ENCODE results near the gene ZFP30. TPM values are rescaled to one million over a fixed set of nuclear protein-coding genes. Genes with fewer than 3 reads are reported as not detected.

Gene ZFP30
- total and polyA plus RNA-seq, 10 of the 15 experiments (the other 5 are each of a cell fraction or from before 2014, with no cell fraction given) = 1.4 to 12.8 (median 5.7) TPM

- peak; percentile 96 for TF ChIP-seq PKNOX1 (IDR thresholded peaks at IDR 0.05)
- peak; percentile 65 for TF ChIP-seq BRCA1 (IDR thresholded peaks at IDR 0.05; ENCODE audit: low read depth, low read length)
- no peak for TF ChIP-seq SP1 (IDR thresholded peaks at IDR 0.05; ENCODE audit: low read depth, low read length)
- TF ChIP-seq WRNIP1 (IDR thresholded peaks at IDR 0.05; ENCODE audit: borderline replicate concordance, low read depth, low read length) = no peak
- TF ChIP-seq E2F4 (IDR thresholded peaks at IDR 0.05; ENCODE audit: low read depth, low read length) = no peak
- peak; percentile 58 for TF ChIP-seq EED (IDR thresholded peaks at IDR 0.05; ENCODE audit: low read depth)
- no peak for TF ChIP-seq SPI1 (IDR thresholded peaks at IDR 0.05; ENCODE audit: borderline replicate concordance, insufficient read depth, low read depth, low read length)
- TF ChIP-seq MEF2B (IDR thresholded peaks at IDR 0.05; ENCODE audit: partially characterized antibody, poor library complexity, severe bottlenecking) = peak; percentile 25
- TF ChIP-seq SRF (IDR thresholded peaks at IDR 0.05; ENCODE audit: low read depth in 2 of 2, low read length in 2 of 2) = no peak
- TF ChIP-seq RAD51 (IDR thresholded peaks at IDR 0.05) = no peak
- no peak for TF ChIP-seq CBX3 (IDR thresholded peaks at IDR 0.05; ENCODE audit: borderline replicate concordance, low read depth)
- TF ChIP-seq IRF3 (IDR thresholded peaks at IDR 0.05) = no peak
- no peak for TF ChIP-seq RAD21 (IDR thresholded peaks at IDR 0.05; ENCODE audit: insufficient read depth, low read depth, low read length)
- TF ChIP-seq SREBF2 (IDR thresholded peaks at IDR 0.05; ENCODE audit: low read length) = no peak
- TF ChIP-seq IKZF1 (conservative IDR thresholded peaks at IDR 0.05) = peak; percentile 81; the same call in 1 of the 2 replicates
- TF ChIP-seq GABPA (IDR thresholded peaks at IDR 0.05; ENCODE audit: low read depth) = no peak
- 0 out of 4 replicates have a peak, but pooled peaks of 1 of the 2 experiments have one; percentile 25 for TF ChIP-seq EP300 (IDR thresholded peaks at IDR 0.05; ENCODE audit: borderline replicate concordance in 1 of 2, control insufficient read depth in 1 of 2, low read depth in 2 of 2, low read length in 2 of 2)
- TF ChIP-seq ZNF687 (IDR thresholded peaks at IDR 0.05) = peak; percentile 23; the same call in 1 of the 2 replicates
- TF ChIP-seq ZNF384 (IDR thresholded peaks at IDR 0.05; ENCODE audit: borderline replicate concordance, low read depth, low read length) = no peak
- no peak for TF ChIP-seq FOXM1 (IDR thresholded peaks at IDR 0.05; ENCODE audit: low read depth, low read length)
- no peak for TF ChIP-seq RFX5 (IDR thresholded peaks at IDR 0.05; ENCODE audit: low read depth, low read length)
- 0 out of 2 replicates have a peak, but pooled peaks have one; percentile 39 for TF ChIP-seq MXI1 (IDR thresholded peaks at IDR 0.05; ENCODE audit: low read depth, low read length)
- TF ChIP-seq NFIC (IDR thresholded peaks at IDR 0.05; ENCODE audit: low read depth, low read length) = no peak
- TF ChIP-seq TCF12 (IDR thresholded peaks at IDR 0.05; ENCODE audit: low read depth, low read length) = no peak; the same call in 1 of the 2 replicates
These were observed 565 bp upstream of the ZFP30 start (continued) for GRCh38 chr19:37655689-37656371.

All from GM12878 (cell line).